GM18511 (cell line): ENCODE measurements around the gene PLOD2.

Source experiments
- ATAC-seq: cut with Tn5 transposase; IDR thresholded peaks from one replicate; pipeline ENCODE4 v1.9.1; 2021; ENCODE audit warnings: mild to moderate bottlenecking, moderate library complexity; ENCODE audit not compliant: unreplicated experiment

PLOD2 gene

GRCh38 chr3:146166826-146167225 is 5.8 kb upstream of the PLOD2 start:
- ATAC-seq = no peak

- no peak for ATAC-seq
These were observed 5.4 kb upstream of the PLOD2 start for GRCh38 chr3:146166415-146166821.

GRCh38 chr3:146165877-146166276 is 4.9 kb upstream of the PLOD2 start:
- ATAC-seq = no peak

- ATAC-seq = no peak
These were observed 4.2 kb upstream of the PLOD2 start for GRCh38 chr3:146164971-146165769.

- ATAC-seq = no peak
These were observed 3.5 kb upstream of the PLOD2 start for GRCh38 chr3:146164506-146164905.

GRCh38 chr3:146164071-146164470 is 3.1 kb upstream of the PLOD2 start:
- ATAC-seq = no peak

DNA sequence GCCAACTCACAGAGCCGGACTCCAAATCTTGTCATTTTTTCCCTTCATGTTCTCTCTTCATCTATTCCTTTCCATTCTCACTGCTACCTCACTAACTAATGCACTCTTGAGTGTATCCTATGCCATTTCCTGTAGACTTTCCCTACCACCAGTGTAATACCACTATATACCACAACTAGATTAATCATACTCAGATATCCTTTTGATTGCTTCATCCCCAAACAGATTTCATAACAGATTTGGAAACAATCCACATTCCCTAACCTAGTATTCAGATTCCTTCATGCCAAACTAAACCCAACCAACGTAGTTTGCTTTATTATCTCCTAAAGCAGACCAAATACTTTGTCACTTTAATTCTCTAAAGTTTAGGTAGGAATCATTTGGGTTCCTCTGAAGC is 2.6 kb upstream of the PLOD2 start:
- no peak for ATAC-seq

DNA sequence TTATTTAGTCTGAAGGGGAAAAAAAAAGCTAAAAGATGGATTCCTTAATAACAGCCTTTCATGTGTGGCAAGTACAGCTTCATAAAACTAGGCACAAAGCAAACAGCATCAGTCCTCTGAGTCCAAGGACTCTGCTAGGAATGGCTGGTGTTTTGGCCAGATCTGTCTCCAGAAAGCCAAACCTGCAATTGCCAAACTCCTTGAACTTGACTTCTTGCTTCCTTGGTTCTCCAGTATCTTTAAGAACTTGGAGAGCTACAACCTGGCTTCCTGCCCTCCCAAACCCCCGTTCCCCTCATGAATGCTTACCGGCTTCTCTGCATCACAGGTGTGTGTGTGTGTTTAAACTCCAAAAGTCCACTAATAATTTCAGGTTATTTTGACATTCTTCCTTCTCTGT is 1.6 kb upstream of the PLOD2 start:
- no peak for ATAC-seq

GRCh38 chr3:146161663-146162002 is 649 bp upstream of the PLOD2 start:
- ATAC-seq = no peak

GRCh38 chr3:146160321-146160963 is 542 bp downstream of the PLOD2 start:
- ATAC-seq = peak; percentile 36

GRCh38 chr3:146159616-146160320 is 1.2 kb downstream of the PLOD2 start:
- no peak for ATAC-seq

GRCh38 chr3:146159037-146159436 is 1.9 kb downstream of the PLOD2 start:
- no peak for ATAC-seq

- no peak for ATAC-seq
These were observed 3.5 kb downstream of the PLOD2 start for GRCh38 chr3:146157325-146158060.

GRCh38 chr3:146156666-146157314 is 4.2 kb downstream of the PLOD2 start:
- no peak for ATAC-seq

- ATAC-seq = no peak
These were observed 4.9 kb downstream of the PLOD2 start for GRCh38 chr3:146156095-146156494.

- no peak for ATAC-seq
These were observed 6.0 kb downstream of the PLOD2 start for GRCh38 chr3:146154995-146155394.

DNA sequence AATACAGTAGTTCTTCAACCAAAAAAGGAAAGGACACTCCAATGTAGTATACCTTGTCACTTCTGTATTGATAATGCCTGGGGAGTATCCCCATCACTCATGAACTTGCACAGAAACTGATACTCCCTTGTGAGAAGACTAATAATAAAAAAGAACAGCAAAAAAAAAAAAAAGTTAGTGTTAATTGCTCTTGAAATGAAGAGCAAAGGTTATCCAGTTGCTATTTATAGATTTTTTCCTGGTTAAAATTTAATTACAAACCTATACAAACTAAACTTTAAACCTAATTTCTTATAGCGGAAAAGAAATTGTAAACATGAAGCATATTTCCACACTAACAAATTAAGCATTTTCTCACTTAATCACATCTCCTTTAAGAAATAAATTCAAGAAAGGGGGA is 6.7 kb downstream of the PLOD2 start:
- ATAC-seq = no peak

DNA sequence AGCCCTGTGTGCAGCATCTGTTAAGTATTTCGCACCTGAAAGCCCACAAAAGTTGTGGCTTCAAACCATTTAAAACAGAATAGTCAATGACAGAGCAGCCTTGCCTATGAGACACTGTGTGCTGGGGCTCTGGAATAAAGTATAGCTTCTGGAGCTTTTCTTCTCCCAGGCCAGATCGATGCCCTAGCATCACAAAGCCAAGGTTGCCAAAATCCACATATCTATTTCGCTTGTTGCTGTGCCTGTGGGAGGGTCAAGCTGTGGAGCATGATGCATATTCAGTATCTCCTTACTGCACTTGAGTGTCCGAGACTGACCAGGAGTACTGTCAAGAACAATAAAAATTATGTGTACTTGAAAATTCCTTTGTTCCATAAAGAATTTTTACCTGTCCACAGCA is 7.6 kb downstream of the PLOD2 start:
- no peak for ATAC-seq

- ATAC-seq = no peak
These were observed 8.2 kb downstream of the PLOD2 start for GRCh38 chr3:146152834-146153233.

DNA sequence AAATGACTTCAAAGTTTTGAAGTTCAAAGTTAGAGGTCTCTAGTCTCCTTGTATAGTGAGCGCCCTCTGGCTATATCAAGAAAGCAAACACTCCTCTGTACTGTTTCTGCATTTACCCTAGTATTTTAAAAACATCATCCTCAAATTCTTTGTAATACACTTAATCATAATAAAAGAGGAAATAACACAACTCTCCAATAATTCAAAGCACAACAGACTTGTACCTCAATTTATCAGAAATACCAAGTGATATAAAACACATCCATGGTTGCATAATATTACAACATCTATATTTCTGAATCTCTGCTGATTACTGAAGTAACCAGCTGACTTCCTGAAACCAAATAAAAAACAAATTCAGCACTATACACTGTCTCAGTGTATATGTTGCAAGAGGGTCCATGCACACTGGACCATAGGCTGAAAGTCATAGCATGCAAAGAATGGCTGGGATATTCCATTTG is 12.5 kb downstream of the PLOD2 start:
- no peak for ATAC-seq

GRCh38 chr3:146145642-146146041 is 15.3 kb downstream of the PLOD2 start:
- no peak for ATAC-seq
